Suprapubic skin (tissue), 4 donors: ENCODE results near the gene ANKH.

Source experiments
- CTCF ChIP-seq, 2 donors: fragments of 200-600 bp in 1 of 2; fragments of 450-650 bp in 1 of 2; sonication (generic) in 1 of 2; IDR thresholded peaks; one replicate each; pipeline ENCODE4 v1.5.1; 2016 to 2019; ENCODE audit warnings: antibody characterized with exemption in 2 of 2, mild to moderate bottlenecking in 1 of 2, moderate library complexity in 1 of 2
- EP300 ChIP-seq: sonication (generic); formaldehyde crosslinking; IDR thresholded peaks from one replicate; pipeline ENCODE4 v1.6.1; 2017; ENCODE audit warnings: antibody characterized with exemption
- POLR2A ChIP-seq, 2 donors: fragments of 450-650 bp; IDR thresholded peaks; one replicate each; pipeline ENCODE4 v1.6.1; 2017; ENCODE audit warnings: antibody characterized with exemption in 2 of 2, mild to moderate bottlenecking in 2 of 2, moderate library complexity in 2 of 2
- POLR2AphosphoS5 ChIP-seq, 3 donors: sonication (generic); formaldehyde crosslinking; IDR thresholded peaks; one replicate each; pipeline ENCODE4 v1.6.1; 2017; ENCODE audit warnings: antibody characterized with exemption in 3 of 3

GRCh38 chr5:14771189-14771588 is 100.4 kb downstream of the ANKH start:
- TF ChIP-seq CTCF (IDR thresholded peaks at IDR 0.05) (no peak), POLR2AphosphoS5 (IDR thresholded peaks at IDR 0.05) (no peak), POLR2A (IDR thresholded peaks at IDR 0.05) (no peak), EP300 (no peak)
